ENCODE data around the gene PASK.

The PASK gene

DNA sequence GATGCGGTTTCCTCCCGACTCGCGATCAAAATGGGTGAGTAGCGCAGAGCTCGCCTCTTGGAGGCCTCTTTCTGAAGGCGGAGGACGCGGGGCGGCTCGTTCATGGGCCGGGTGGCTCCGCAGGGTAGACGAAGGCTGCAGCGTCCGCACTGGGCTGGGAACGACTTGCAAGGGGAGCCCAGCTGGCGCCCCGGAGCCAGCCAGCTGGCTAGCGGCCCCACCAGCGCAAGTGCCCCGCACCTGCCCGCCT, 328 bp upstream of the PASK start:
- peak overlapping the region; percentile 19 for H2BK5ac ChIP-seq (ENCODE audit: low read length)
- H2BK12ac ChIP-seq (ENCODE audit: low read length): peak overlapping the region; percentile 84
- H3K9ac ChIP-seq (ENCODE audit: low read depth, low read length, poor library complexity): peak overlapping the region; percentile 95
- H3K23ac ChIP-seq (ENCODE audit: low read depth, low read length, poor library complexity): peak overlapping the region; percentile 98
- no peak overlapping the region for H4K91ac ChIP-seq (ENCODE audit: low read depth, low read length, poor library complexity)
- no CpG with 5 or more reads among the region's 23 CpGs for WGBS, 2 donors (ENCODE audit: extremely low coverage in 2 of 2, insufficient read length in 2 of 2, insufficient replicate concordance in 1 of 2)
- H4K8ac ChIP-seq (ENCODE audit: low read depth, low read length): no peak overlapping the region
- H3K4me3 ChIP-seq (ENCODE audit: low read length in 2 of 2): peak overlapping the region; percentile 86 to 94
- H3K27me3 ChIP-seq (ENCODE audit: control insufficient read depth in 3 of 3, insufficient read depth in 3 of 3, low read depth in 1 of 3, low read length in 3 of 3): peaks cover 0 to 6% (median 0%) of the 10 kb centered on the region in 3 experiments
- H3K27ac ChIP-seq (replicated peaks; ENCODE audit: low read length): no peak overlapping the region
- H2BK120ac ChIP-seq (ENCODE audit: low read depth, low read length): no peak overlapping the region
- peak overlapping the region; percentile 99 for H2AFZ ChIP-seq (ENCODE audit: low read length)
- peak overlapping the region; percentile 100 for H3K4me2 ChIP-seq (ENCODE audit: insufficient read depth, low read length, poor library complexity, severe bottlenecking)
- peaks cover 2 to 19% of the 10 kb centered on the region in 2 donors for H3K36me3 ChIP-seq (replicated peaks in 1 of 2; ENCODE audit: control insufficient read depth in 2 of 2, insufficient read depth in 2 of 2, low read length in 2 of 2)
- H2AK5ac ChIP-seq (ENCODE audit: low read depth, low read length): peak overlapping the region; percentile 46
- H3K18ac ChIP-seq (ENCODE audit: low read length): peak overlapping the region; percentile 85
- no peak overlapping the region for H3K14ac ChIP-seq (ENCODE audit: low read length)
- DNase-seq (ENCODE audit: low spot score): no peak
- H3K4me1 ChIP-seq (ENCODE audit: control insufficient read depth in 2 of 2, insufficient read depth in 1 of 2, low read depth in 1 of 2, low read length in 2 of 2): peaks cover 12 to 16% of the 10 kb centered on the region in 2 donors
- no peaks in the 10 kb centered on the region for H3K9me3 ChIP-seq (replicated peaks in 1 of 2; ENCODE audit: control insufficient read depth in 2 of 2, insufficient read depth in 1 of 2, low read depth in 1 of 2, low read length in 2 of 2)
- peaks cover 3% of the 10 kb centered on the region for H3K79me1 ChIP-seq (ENCODE audit: low read depth, low read length)
- peak overlapping the region; percentile 11 for H3K4ac ChIP-seq (ENCODE audit: low read length)
- no peak overlapping the region for H2BK15ac ChIP-seq (ENCODE audit: low read length)

GRCh38 chr2:241148239-241148638, 1.0 kb downstream of the PASK start:
- Histone ChIP-seq H4K8ac (ENCODE audit: low read depth, low read length) (no peak overlapping the region), H3K27me3 (ENCODE audit: control insufficient read depth in 3 of 3, insufficient read depth in 3 of 3, low read depth in 1 of 3, low read length in 3 of 3) (peaks cover 0 to 6% (median 0%) of the 10 kb centered on the region in 3 experiments), H3K36me3 (replicated peaks in 1 of 2; ENCODE audit: control insufficient read depth in 2 of 2, insufficient read depth in 2 of 2, low read length in 2 of 2) (peaks cover 0 to 16% of the 10 kb centered on the region in 2 donors), H2AK5ac (ENCODE audit: low read depth, low read length) (no peak overlapping the region), H3K4me2 (ENCODE audit: insufficient read depth, low read length, poor library complexity, severe bottlenecking) (peak overlapping the region; percentile 100), H3K23ac (ENCODE audit: low read depth, low read length, poor library complexity) (no peak overlapping the region), H3K9me3 (replicated peaks in 1 of 2; ENCODE audit: control insufficient read depth in 2 of 2, insufficient read depth in 1 of 2, low read depth in 1 of 2, low read length in 2 of 2) (no peaks in the 10 kb centered on the region), H2BK12ac (ENCODE audit: low read length) (no peak overlapping the region), H3K14ac (ENCODE audit: low read length) (peak overlapping the region; percentile 39), H3K9ac (ENCODE audit: low read depth, low read length, poor library complexity) (no peak overlapping the region), H3K18ac (ENCODE audit: low read length) (no peak overlapping the region), H3K4ac (ENCODE audit: low read length) (no peak overlapping the region), H2AFZ (ENCODE audit: low read length) (peak overlapping the region; percentile 99), H3K4me1 (ENCODE audit: control insufficient read depth in 2 of 2, insufficient read depth in 1 of 2, low read depth in 1 of 2, low read length in 2 of 2) (peaks cover 12 to 16% of the 10 kb centered on the region in 2 donors), H2BK15ac (ENCODE audit: low read length) (no peak overlapping the region), H2BK5ac (ENCODE audit: low read length) (no peak overlapping the region), H3K27ac (replicated peaks; ENCODE audit: low read length) (no peak overlapping the region), H3K4me3 (ENCODE audit: low read length in 2 of 2) (peak overlapping the region in 1 of 2 donors; percentile 86), H2BK120ac (ENCODE audit: low read depth, low read length) (no peak overlapping the region), H4K91ac (ENCODE audit: low read depth, low read length, poor library complexity) (no peak overlapping the region), H3K79me1 (ENCODE audit: low read depth, low read length) (peaks cover 3% of the 10 kb centered on the region)
- no CpG with 5 or more reads among the region's 4 CpGs for WGBS, 2 donors (ENCODE audit: extremely low coverage in 2 of 2, insufficient read length in 2 of 2, insufficient replicate concordance in 1 of 2)
- no peak for DNase-seq (ENCODE audit: low spot score)

DNA sequence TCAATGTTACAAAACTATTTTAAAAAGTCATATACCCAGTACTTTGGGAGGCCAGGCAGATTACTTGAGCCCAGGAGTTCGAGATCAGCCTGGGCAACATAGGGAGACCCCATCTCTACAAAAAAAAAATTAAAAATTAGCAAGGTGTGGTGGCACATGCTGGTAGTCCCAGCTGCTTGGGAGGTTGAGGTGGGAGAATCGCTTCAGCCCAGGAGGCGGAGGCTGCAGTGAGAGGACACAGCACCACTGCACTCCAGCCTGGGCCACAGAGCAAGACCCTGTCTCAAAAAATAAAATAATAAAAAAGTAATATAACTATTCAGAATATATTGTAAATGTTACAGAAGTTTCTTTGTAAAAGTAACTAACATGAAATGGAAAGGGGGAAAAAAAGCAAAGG, 1.9 kb downstream of the PASK start:
- Histone ChIP-seq H3K4me3 (ENCODE audit: low read length in 2 of 2) (no peak overlapping the region), H3K18ac (ENCODE audit: low read length) (no peak overlapping the region), H3K9ac (ENCODE audit: low read depth, low read length, poor library complexity) (no peak overlapping the region), H3K4me2 (ENCODE audit: insufficient read depth, low read length, poor library complexity, severe bottlenecking) (no peak overlapping the region), H3K27me3 (ENCODE audit: control insufficient read depth in 3 of 3, insufficient read depth in 3 of 3, low read depth in 1 of 3, low read length in 3 of 3) (peaks cover 0 to 6% (median 0%) of the 10 kb centered on the region in 3 experiments), H4K91ac (ENCODE audit: low read depth, low read length, poor library complexity) (no peak overlapping the region), H2BK120ac (ENCODE audit: low read depth, low read length) (no peak overlapping the region), H3K4ac (ENCODE audit: low read length) (no peak overlapping the region), H3K14ac (ENCODE audit: low read length) (no peak overlapping the region), H3K9me3 (replicated peaks in 1 of 2; ENCODE audit: control insufficient read depth in 2 of 2, insufficient read depth in 1 of 2, low read depth in 1 of 2, low read length in 2 of 2) (no peaks in the 10 kb centered on the region), H2AK5ac (ENCODE audit: low read depth, low read length) (no peak overlapping the region), H3K27ac (replicated peaks; ENCODE audit: low read length) (no peak overlapping the region), H3K4me1 (ENCODE audit: control insufficient read depth in 2 of 2, insufficient read depth in 1 of 2, low read depth in 1 of 2, low read length in 2 of 2) (peaks cover 12 to 16% of the 10 kb centered on the region in 2 donors), H2BK15ac (ENCODE audit: low read length) (no peak overlapping the region), H2BK5ac (ENCODE audit: low read length) (no peak overlapping the region), H4K8ac (ENCODE audit: low read depth, low read length) (no peak overlapping the region), H2AFZ (ENCODE audit: low read length) (no peak overlapping the region), H2BK12ac (ENCODE audit: low read length) (no peak overlapping the region), H3K36me3 (replicated peaks in 1 of 2; ENCODE audit: control insufficient read depth in 2 of 2, insufficient read depth in 2 of 2, low read length in 2 of 2) (peaks cover 2 to 17% of the 10 kb centered on the region in 2 donors), H3K23ac (ENCODE audit: low read depth, low read length, poor library complexity) (no peak overlapping the region), H3K79me1 (ENCODE audit: low read depth, low read length) (peaks cover 3% of the 10 kb centered on the region)
- DNase-seq (ENCODE audit: low spot score): no peak
- no CpG with 5 or more reads among the region's 3 CpGs for WGBS, 2 donors (ENCODE audit: extremely low coverage in 2 of 2, insufficient read length in 2 of 2, insufficient replicate concordance in 1 of 2)

DNA sequence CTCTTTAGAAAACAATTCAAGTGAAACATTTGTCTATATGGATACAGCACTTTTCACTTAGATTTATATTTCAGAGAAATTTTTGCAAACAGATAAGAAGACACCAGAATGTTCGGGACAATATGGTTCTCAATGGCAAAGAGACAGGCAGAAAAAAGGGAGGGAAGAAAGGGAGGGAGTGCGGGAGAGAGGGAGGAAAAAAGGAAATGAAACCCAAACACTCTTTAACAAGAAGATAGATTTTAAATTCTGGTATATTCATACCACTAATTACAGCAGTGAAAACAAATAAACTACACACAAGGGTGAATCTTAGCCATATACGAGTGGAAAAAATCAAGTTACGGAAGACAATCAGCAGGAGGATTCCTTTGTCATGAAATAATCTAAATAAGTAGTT, 3.0 kb downstream of the PASK start:
- no peak overlapping the region for H4K8ac ChIP-seq (ENCODE audit: low read depth, low read length)
- H3K9me3 ChIP-seq (replicated peaks in 1 of 2; ENCODE audit: control insufficient read depth in 2 of 2, insufficient read depth in 1 of 2, low read depth in 1 of 2, low read length in 2 of 2): no peaks in the 10 kb centered on the region
- H3K14ac ChIP-seq (ENCODE audit: low read length): no peak overlapping the region
- H3K36me3 ChIP-seq (replicated peaks in 1 of 2; ENCODE audit: control insufficient read depth in 2 of 2, insufficient read depth in 2 of 2, low read length in 2 of 2): peaks cover 2 to 27% of the 10 kb centered on the region in 2 donors
- H3K18ac ChIP-seq (ENCODE audit: low read length): no peak overlapping the region
- no peak overlapping the region for H3K4ac ChIP-seq (ENCODE audit: low read length)
- H2BK120ac ChIP-seq (ENCODE audit: low read depth, low read length): no peak overlapping the region
- H3K4me1 ChIP-seq (ENCODE audit: control insufficient read depth in 2 of 2, insufficient read depth in 1 of 2, low read depth in 1 of 2, low read length in 2 of 2): peaks cover 11 to 15% of the 10 kb centered on the region in 2 donors
- peaks cover 4% of the 10 kb centered on the region for H3K79me1 ChIP-seq (ENCODE audit: low read depth, low read length)
- no peak overlapping the region for H2BK12ac ChIP-seq (ENCODE audit: low read length)
- WGBS, 2 donors (ENCODE audit: extremely low coverage in 2 of 2, insufficient read length in 2 of 2, insufficient replicate concordance in 1 of 2): no CpG with 5 or more reads among the region's 4 CpGs
- H3K4me3 ChIP-seq (ENCODE audit: low read length in 2 of 2): no peak overlapping the region
- no peak overlapping the region for H2BK15ac ChIP-seq (ENCODE audit: low read length)
- H2AFZ ChIP-seq (ENCODE audit: low read length): no peak overlapping the region
- H3K9ac ChIP-seq (ENCODE audit: low read depth, low read length, poor library complexity): no peak overlapping the region
- H4K91ac ChIP-seq (ENCODE audit: low read depth, low read length, poor library complexity): no peak overlapping the region
- H2AK5ac ChIP-seq (ENCODE audit: low read depth, low read length): no peak overlapping the region
- no peak overlapping the region for H3K23ac ChIP-seq (ENCODE audit: low read depth, low read length, poor library complexity)
- DNase-seq (ENCODE audit: low spot score): no peak
- H3K27me3 ChIP-seq (ENCODE audit: control insufficient read depth in 3 of 3, insufficient read depth in 3 of 3, low read depth in 1 of 3, low read length in 3 of 3): peaks cover 0 to 6% (median 0%) of the 10 kb centered on the region in 3 experiments
- H2BK5ac ChIP-seq (ENCODE audit: low read length): no peak overlapping the region
- H3K27ac ChIP-seq (replicated peaks; ENCODE audit: low read length): no peak overlapping the region
- H3K4me2 ChIP-seq (ENCODE audit: insufficient read depth, low read length, poor library complexity, severe bottlenecking): no peak overlapping the region
